Smooth muscle cell (in vitro differentiated cells): Measurements from ENCODE around the gene CCDC183. TPM values are rescaled to one million over a fixed set of nuclear protein-coding genes. Genes with fewer than 3 reads are reported as not detected.

Experiments used
- DNase-seq: peaks from one replicate; lab custom pipeline; 2025; ENCODE audit not compliant: unreplicated experiment; lab: John Stamatoyannopoulos, UW
- H2AFZ ChIP-seq: fragments of 200-600 bp; sonication (generic); 2 replicates; pipeline ENCODE4 v1.6.0; 2016; ENCODE audit warnings: antibody characterized with exemption, low read depth, mild to moderate bottlenecking
- H3F3A ChIP-seq: fragments of 200-600 bp; sonication (generic); 2 replicates; pipeline ENCODE4 v1.6.0; 2017; ENCODE audit warnings: antibody characterized with exemption, low read depth
- H3K27ac ChIP-seq: fragments of 200-600 bp; sonication (generic); 2 replicates; pipeline ENCODE4 v1.5.1; 2016; ENCODE audit warnings: low read depth, mild to moderate bottlenecking
- H3K27me3 ChIP-seq: fragments of 200-600 bp; sonication (generic); 2 replicates; pipeline ENCODE4 v1.6.1; 2016; ENCODE audit warnings: low read depth, mild to moderate bottlenecking
- H3K36me3 ChIP-seq: fragments of 200-600 bp; sonication (generic); 2 replicates; pipeline ENCODE4 v1.5.1; 2016; ENCODE audit warnings: low read depth
- H3K4me1 ChIP-seq: fragments of 200-600 bp; sonication (generic); 2 replicates; pipeline ENCODE4 v1.5.1; 2016; ENCODE audit warnings: low read depth
- H3K4me2 ChIP-seq: fragments of 200-600 bp; sonication (generic); 2 replicates; pipeline ENCODE4 v1.6.0; 2016; ENCODE audit warnings: mild to moderate bottlenecking
- H3K4me3 ChIP-seq: fragments of 200-600 bp; sonication (generic); 2 replicates; pipeline ENCODE4 v1.5.1; 2016; ENCODE audit warnings: mild to moderate bottlenecking
- H3K79me2 ChIP-seq: fragments of 200-600 bp; sonication (generic); 2 replicates; pipeline ENCODE4 v1.6.0; 2016; ENCODE audit warnings: low read depth, mild to moderate bottlenecking
- H3K9ac ChIP-seq: fragments of 200-600 bp; sonication (generic); 2 replicates; pipeline ENCODE4 v1.6.0; 2016; ENCODE audit warnings: low read depth
- H3K9me3 ChIP-seq: fragments of 200-600 bp; sonication (generic); replicated peaks from 2 replicates; pipeline ENCODE4 v1.5.1; 2016; ENCODE audit warnings: low read depth
- H4K20me1 ChIP-seq: fragments of 200-600 bp; sonication (generic); 2 replicates; pipeline ENCODE4 v1.6.0; 2016; ENCODE audit warnings: low read depth
- WGBS: methylation state at CpG from one replicate; pipeline ENCODE4 v1.1.7; 2016; ENCODE audit warnings: low lambda C conversion rate; 5-methylcytosine and 5-hydroxymethylcytosine counted together
- polyA plus RNA-seq: library from polyadenylated mRNA; unstranded; fragments of >200 nt; fragmentation: Nextera tagmentation; extraction: Ambion mirVana; gene quantifications from 2 replicates; pipeline ENCODE4 v1.2.1, GENCODE V29; 2016
- total RNA-seq: library from RNA; depleted of rRNA; stranded (reverse); fragments of >200 nt; gene quantifications from 2 replicates; pipeline ENCODE4 v1.2.3, GENCODE V29; 2014
- TF ChIP-seq, protein P1 (sequence below): fragments of 200-600 bp; sonication (generic); IDR thresholded peaks from 2 replicates; pipeline ENCODE4 v1.5.1; 2017; ENCODE audit warnings: borderline replicate concordance, mild to moderate bottlenecking, antibody characterized with exemption; ENCODE audit not compliant: insufficient read depth, poor library complexity, severe bottlenecking

CCDC183 gene
- total and polyA plus RNA-seq, 2 experiments from 2014 or later = 2.0 to 3.7 TPM

DNA sequence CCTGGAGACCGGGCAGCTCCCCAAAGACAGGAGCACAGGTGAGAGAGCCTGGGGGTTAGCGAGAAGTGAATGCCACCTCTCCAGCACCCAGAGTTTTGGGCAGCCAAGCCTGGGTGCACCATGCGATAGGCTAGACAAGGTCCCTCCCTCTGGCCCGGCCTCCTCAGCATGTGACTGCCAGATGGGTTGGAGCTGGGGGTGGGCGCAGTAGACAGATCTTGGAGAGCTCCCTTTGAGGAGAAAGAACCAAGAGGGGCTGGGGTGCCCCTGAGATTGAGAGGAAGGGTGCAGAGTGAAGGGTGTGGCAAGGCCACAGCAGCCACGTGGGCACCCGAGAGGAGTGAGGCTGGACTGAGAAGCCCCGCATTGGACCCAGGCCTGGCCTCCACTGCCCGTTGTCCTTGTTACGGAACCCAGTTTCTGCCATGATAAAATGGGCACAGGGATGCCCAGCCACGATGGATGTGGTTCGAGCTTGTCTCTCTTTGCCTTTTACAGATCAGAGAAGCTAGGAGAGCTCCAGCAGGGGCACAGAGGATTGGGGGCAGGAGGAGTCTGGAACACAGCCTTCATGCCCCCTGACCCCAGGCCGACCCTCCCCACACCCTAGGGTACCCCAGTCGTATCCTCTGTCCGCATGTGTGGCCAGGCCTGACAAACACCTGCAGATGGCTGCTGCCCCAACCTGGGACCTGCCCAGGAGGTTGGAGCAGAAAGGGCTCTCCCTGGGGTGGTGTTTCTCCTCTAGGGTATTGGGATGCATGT lies 3.6 kb upstream of the CCDC183 start:
- H3K4me1 ChIP-seq = peaks cover 43% of the 10 kb centered on the region
- H3K27me3 ChIP-seq = no peaks in the 10 kb centered on the region
- peak overlapping the region; percentile 95 for H3K4me2 ChIP-seq
- peaks cover 17% of the 10 kb centered on the region for H3F3A ChIP-seq
- WGBS = 91% methylated on average over 15 of the region's 15 CpGs
- no peaks in the 10 kb centered on the region for H3K9me3 ChIP-seq
- H3K79me2 ChIP-seq = peaks cover 15% of the 10 kb centered on the region
- H3K36me3 ChIP-seq = no peaks in the 10 kb centered on the region
- peak overlapping the region; percentile 76 for H3K4me3 ChIP-seq
- no peak overlapping the region for H2AFZ ChIP-seq
- H3K27ac ChIP-seq = no peak overlapping the region
- peaks cover 12% of the 10 kb centered on the region for H4K20me1 ChIP-seq
- no peak for DNase-seq
- H3K9ac ChIP-seq = no peak overlapping the region
- TF ChIP-seq, protein P1, sequence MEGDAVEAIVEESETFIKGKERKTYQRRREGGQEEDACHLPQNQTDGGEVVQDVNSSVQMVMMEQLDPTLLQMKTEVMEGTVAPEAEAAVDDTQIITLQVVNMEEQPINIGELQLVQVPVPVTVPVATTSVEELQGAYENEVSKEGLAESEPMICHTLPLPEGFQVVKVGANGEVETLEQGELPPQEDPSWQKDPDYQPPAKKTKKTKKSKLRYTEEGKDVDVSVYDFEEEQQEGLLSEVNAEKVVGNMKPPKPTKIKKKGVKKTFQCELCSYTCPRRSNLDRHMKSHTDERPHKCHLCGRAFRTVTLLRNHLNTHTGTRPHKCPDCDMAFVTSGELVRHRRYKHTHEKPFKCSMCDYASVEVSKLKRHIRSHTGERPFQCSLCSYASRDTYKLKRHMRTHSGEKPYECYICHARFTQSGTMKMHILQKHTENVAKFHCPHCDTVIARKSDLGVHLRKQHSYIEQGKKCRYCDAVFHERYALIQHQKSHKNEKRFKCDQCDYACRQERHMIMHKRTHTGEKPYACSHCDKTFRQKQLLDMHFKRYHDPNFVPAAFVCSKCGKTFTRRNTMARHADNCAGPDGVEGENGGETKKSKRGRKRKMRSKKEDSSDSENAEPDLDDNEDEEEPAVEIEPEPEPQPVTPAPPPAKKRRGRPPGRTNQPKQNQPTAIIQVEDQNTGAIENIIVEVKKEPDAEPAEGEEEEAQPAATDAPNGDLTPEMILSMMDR = no peak

DNA sequence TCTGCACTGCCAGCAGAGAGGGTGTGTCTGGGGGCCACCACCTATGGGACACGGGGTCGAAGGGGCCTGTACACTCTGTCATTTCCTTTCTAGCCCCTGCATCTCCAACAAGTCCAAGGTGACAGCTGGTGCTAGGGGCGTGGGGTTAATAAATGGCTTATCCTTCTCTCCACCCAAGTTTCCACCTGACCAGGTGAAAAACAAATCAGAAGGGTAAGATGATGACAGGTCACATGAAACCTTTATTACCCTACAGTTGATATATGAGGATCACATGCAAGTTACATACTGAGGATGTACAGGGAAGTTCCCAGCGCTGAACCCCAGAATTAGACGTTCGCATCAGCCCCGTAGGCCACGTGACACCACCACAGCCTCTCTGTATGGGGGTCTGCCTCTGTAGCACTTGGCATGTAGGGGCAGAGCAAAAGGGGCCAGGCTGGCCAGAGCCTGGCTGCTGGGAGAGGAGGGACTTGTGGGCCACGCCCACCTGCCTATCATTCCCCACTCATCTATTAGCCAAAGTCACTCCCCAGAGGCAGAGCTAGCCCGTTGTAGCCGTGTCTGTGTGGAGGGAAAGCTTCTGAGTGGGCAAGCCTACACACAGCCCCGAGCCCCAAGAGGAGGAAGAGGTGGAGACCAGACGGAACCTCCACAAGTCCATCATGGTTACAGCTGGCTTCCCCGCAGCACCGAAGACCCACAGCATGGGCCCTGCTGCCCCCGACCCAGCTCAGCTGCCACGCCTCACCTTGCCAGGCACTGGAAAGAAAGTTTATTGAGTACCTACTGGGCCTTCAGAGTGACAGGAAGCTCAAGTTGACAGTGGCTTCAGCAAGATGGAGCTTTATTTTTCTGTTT lies 2.8 kb upstream of the CCDC183 start:
- Histone ChIP-seq H3F3A (peaks cover 25% of the 10 kb centered on the region), H3K9me3 (no peaks in the 10 kb centered on the region), H3K9ac (no peak overlapping the region), H2AFZ (no peak overlapping the region), H3K27ac (no peak overlapping the region), H3K79me2 (peaks cover 15% of the 10 kb centered on the region), H3K4me1 (peaks cover 36% of the 10 kb centered on the region), H3K27me3 (no peaks in the 10 kb centered on the region), H4K20me1 (peaks cover 12% of the 10 kb centered on the region), H3K4me3 (no peak overlapping the region), H3K4me2 (no peak overlapping the region), H3K36me3 (no peaks in the 10 kb centered on the region)
- no peak for DNase-seq
- 85% methylated on average over 17 of the region's 17 CpGs for WGBS
- TF ChIP-seq, protein P1 = no peak

DNA sequence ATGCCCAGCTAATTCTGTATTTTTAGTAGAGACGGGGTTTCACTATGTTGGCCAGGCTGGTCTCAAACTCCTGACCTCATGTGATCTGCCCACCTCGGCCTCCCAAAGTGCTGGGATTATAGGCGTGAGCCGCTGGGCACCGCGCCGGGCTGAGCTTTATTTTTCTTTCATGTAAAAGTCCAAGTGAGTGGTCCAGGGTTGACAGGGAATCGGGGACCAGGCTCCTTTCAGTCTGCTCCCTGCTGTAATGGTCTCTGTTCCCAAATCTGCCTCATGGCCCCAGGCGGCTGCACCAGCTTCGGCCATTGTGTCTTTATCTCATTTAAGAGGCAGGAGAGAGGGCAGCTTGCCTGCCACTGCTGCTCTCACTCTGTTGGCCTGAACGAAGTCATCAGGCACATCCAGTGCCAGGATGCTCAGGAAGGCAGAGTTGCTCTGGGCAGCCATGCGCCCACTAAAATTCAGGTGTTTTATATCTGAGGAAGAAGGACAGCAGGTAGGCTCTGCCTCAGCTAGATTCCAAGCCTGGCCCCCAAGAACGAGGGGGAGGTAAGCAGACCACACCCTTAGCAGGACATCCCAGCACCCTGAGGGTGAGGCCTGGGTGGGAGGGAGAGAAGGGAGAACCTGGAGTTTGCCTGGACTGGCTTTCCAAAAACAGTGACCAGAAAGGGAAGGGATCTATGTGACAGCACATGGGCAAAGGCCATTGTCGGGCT lies 1.7 kb upstream of the CCDC183 start:
- H3K4me1 ChIP-seq = peaks cover 31% of the 10 kb centered on the region
- TF ChIP-seq, protein P1 = no peak

More for the DNA sequence above, 1.7 kb upstream of the CCDC183 start:
- H3K9me3 ChIP-seq = no peaks in the 10 kb centered on the region
- peaks cover 12% of the 10 kb centered on the region for H4K20me1 ChIP-seq
- no peak overlapping the region for H3K27ac ChIP-seq
- H3K4me3 ChIP-seq = no peak overlapping the region
- no peak overlapping the region for H2AFZ ChIP-seq
- no peak overlapping the region for H3K9ac ChIP-seq
- WGBS = 90% methylated on average over 14 of the region's 14 CpGs
- no peaks in the 10 kb centered on the region for H3K36me3 ChIP-seq
- H3K27me3 ChIP-seq = no peaks in the 10 kb centered on the region
- peaks cover 15% of the 10 kb centered on the region for H3K79me2 ChIP-seq
- no peak overlapping the region for H3K4me2 ChIP-seq
- DNase-seq = no peak
- H3F3A ChIP-seq = peaks cover 26% of the 10 kb centered on the region
